Immature natural killer cell (primary cell): Measurements from ENCODE around the gene NPHS1. TPM values are rescaled to one million over a fixed set of nuclear protein-coding genes. Genes with fewer than 3 reads are reported as not detected.
"Not testable (repeated sequence)": the region's sequence is repeated elsewhere in the genome, so short reads cannot be mapped to it uniquely, and the experiment has no call there.

Source experiments
- DNase-seq, 3 donors: peaks; one replicate each; pipeline ENCODE4 v3.0.0; 2022; ENCODE audit warnings: mixed read lengths in 1 of 3
- H3K27ac Mint-ChIP-seq, 6 donors: one replicate each; pipeline ENCODE4 v1.8.0; 2020; ENCODE audit warnings: mixed read lengths in 6 of 6, mild to moderate bottlenecking in 5 of 6, inconsistent platforms in 4 of 6, moderate library complexity in 3 of 6
- H3K27me3 Mint-ChIP-seq, 3 donors: one replicate each; pipeline ENCODE4 v1.8.0; 2020 to 2021; ENCODE audit warnings: low read depth in 3 of 3, mild to moderate bottlenecking in 3 of 3, mixed read lengths in 3 of 3, moderate library complexity in 3 of 3, inconsistent platforms in 1 of 3
- H3K36me3 Mint-ChIP-seq, 3 donors: one replicate each; pipeline ENCODE4 v1.8.0; 2020; ENCODE audit warnings: mixed read lengths in 3 of 3, inconsistent platforms in 2 of 3, mild to moderate bottlenecking in 2 of 3
- H3K4me1 Mint-ChIP-seq, 2 donors: one replicate each; pipeline ENCODE4 v1.8.0; 2020; ENCODE audit warnings: inconsistent platforms in 2 of 2, mild to moderate bottlenecking in 2 of 2, mixed read lengths in 2 of 2, moderate library complexity in 1 of 2
- H3K4me3 Mint-ChIP-seq, 5 donors: one replicate each; pipeline ENCODE4 v1.8.0; 2020; ENCODE audit warnings: mild to moderate bottlenecking in 5 of 5, mixed read lengths in 5 of 5, inconsistent platforms in 3 of 5, moderate library complexity in 3 of 5
- H3K9me3 Mint-ChIP-seq, 6 donors: one replicate each; pipeline ENCODE4 v1.8.0; 2020; ENCODE audit warnings: mild to moderate bottlenecking in 6 of 6, mixed read lengths in 6 of 6, inconsistent platforms in 4 of 6, moderate library complexity in 3 of 6
- polyA plus RNA-seq, 3 donors: library from polyadenylated mRNA; unstranded; fragments of 300-500 nt; fragmentation: Illumina TruSeq; gene quantifications; one replicate each; pipeline ENCODE4 v1.2.3, GENCODE V29; 2021

NPHS1 gene
- polyA plus RNA-seq = not detected

GRCh38 chr19:35852029-35852780, at the start of gene NPHS1:
TSS of gene NPHS1 (minus strand) at chr19:35852504. CDS start at chr19:35851837, 667 bp downstream.
- H3K9me3 Mint-ChIP-seq = peaks cover 0 to 1% (median 0%) of the 10 kb centered on the region in 6 donors
- no peak within 1 kb of the TSS for H3K4me3 Mint-ChIP-seq
- H3K27me3 Mint-ChIP-seq = peaks cover 12 to 27% (median 15%) of the 10 kb centered on the region in 3 donors

GRCh38 chr19:35901055-35901644, 48.8 kb upstream of the NPHS1 start:
- peaks cover 61 to 63% of the 10 kb centered on the region in 2 donors for H3K4me1 Mint-ChIP-seq
- peaks cover 14 to 36% (median 23%) of the 10 kb centered on the region in 3 donors for H3K27me3 Mint-ChIP-seq
- no peak for DNase-seq
- no peaks in the 10 kb centered on the region for H3K9me3 Mint-ChIP-seq
- H3K27ac Mint-ChIP-seq = peak overlapping the region; percentile 97 to 99 (median 98)
- peaks cover 9 to 19% (median 10%) of the 10 kb centered on the region in 3 donors for H3K36me3 Mint-ChIP-seq
- H3K4me3 Mint-ChIP-seq = peak overlapping the region; percentile 89 to 99 (median 96)

More at GRCh38 chr19:35852029-35852780, at the start of gene NPHS1:
- Mint-ChIP-seq H3K27ac (peak within 1 kb of the TSS in 1 of 6 donors; percentile 40), H3K36me3 (no peaks in the 10 kb centered on the region), H3K4me1 (peaks cover 4 to 5% of the 10 kb centered on the region in 2 donors)
- DNase-seq = no peak

GRCh38 chr19:35899547-35900214, 47.4 kb upstream of the NPHS1 start:
- H3K4me1 Mint-ChIP-seq = peaks cover 53 to 58% of the 10 kb centered on the region in 2 donors
- H3K9me3 Mint-ChIP-seq = no peaks in the 10 kb centered on the region
- peak overlapping the region; percentile 89 to 98 (median 95) for H3K4me3 Mint-ChIP-seq
- H3K36me3 Mint-ChIP-seq = peaks cover 6 to 21% (median 8%) of the 10 kb centered on the region in 3 donors
- H3K27ac Mint-ChIP-seq = peak overlapping the region; percentile 95 to 99 (median 98)
- DNase-seq = peak; percentile 83 to 85 (median 85)
- H3K27me3 Mint-ChIP-seq = peaks cover 14 to 32% (median 25%) of the 10 kb centered on the region in 3 donors

GRCh38 chr19:35898499-35898809, 46.1 kb upstream of the NPHS1 start:
- Mint-ChIP-seq H3K27ac (peak overlapping the region; percentile 95 to 99 (median 98)), H3K9me3 (no peaks in the 10 kb centered on the region), H3K27me3 (peaks cover 11 to 26% (median 22%) of the 10 kb centered on the region in 3 donors), H3K4me3 (peak overlapping the region; percentile 89 to 96 (median 95)), H3K4me1 (peaks cover 41 to 46% of the 10 kb centered on the region in 2 donors), H3K36me3 (peaks cover 4 to 12% (median 6%) of the 10 kb centered on the region in 3 donors)
- no peak for DNase-seq

GRCh38 chr19:35897706-35898451, 45.6 kb upstream of the NPHS1 start:
- Mint-ChIP-seq H3K36me3 (peaks cover 4 to 12% (median 8%) of the 10 kb centered on the region in 3 donors), H3K27ac (peak overlapping the region; percentile 81 to 98 (median 93)), H3K27me3 (peaks cover 10 to 20% (median 18%) of the 10 kb centered on the region in 3 donors), H3K4me1 (peaks cover 40 to 43% of the 10 kb centered on the region in 2 donors), H3K4me3 (peak overlapping the region; percentile 89 to 96 (median 95)), H3K9me3 (no peaks in the 10 kb centered on the region)
- no peak for DNase-seq

GRCh38 chr19:35896643-35897040, 44.3 kb upstream of the NPHS1 start:
- no peaks in the 10 kb centered on the region for H3K9me3 Mint-ChIP-seq
- H3K27me3 Mint-ChIP-seq = peaks cover 7 to 16% (median 12%) of the 10 kb centered on the region in 3 donors
- H3K27ac Mint-ChIP-seq = peak overlapping the region in 3 of 6 donors; percentile 23 to 55 (median 39)
- no peak for DNase-seq
- peaks cover 33 to 36% of the 10 kb centered on the region in 2 donors for H3K4me1 Mint-ChIP-seq
- H3K4me3 Mint-ChIP-seq = no peak overlapping the region
- H3K36me3 Mint-ChIP-seq = peaks cover 8 to 17% (median 13%) of the 10 kb centered on the region in 3 donors

GRCh38 chr19:35895911-35896642, 43.8 kb upstream of the NPHS1 start:
- Mint-ChIP-seq H3K9me3 (no peaks in the 10 kb centered on the region), H3K4me3 (peak overlapping the region in 2 of 5 donors; percentile 22 to 25), H3K27me3 (peaks cover 7 to 16% (median 11%) of the 10 kb centered on the region in 3 donors), H3K27ac (peak overlapping the region in 3 of 6 donors; percentile 74 to 81 (median 77)), H3K36me3 (peaks cover 8 to 18% (median 13%) of the 10 kb centered on the region in 3 donors), H3K4me1 (peaks cover 28 to 30% of the 10 kb centered on the region in 2 donors)
- DNase-seq = no peak

- Mint-ChIP-seq H3K9me3 (no peaks in the 10 kb centered on the region), H3K36me3 (peaks cover 9 to 27% (median 23%) of the 10 kb centered on the region in 3 donors), H3K4me1 (peaks cover 23 to 26% of the 10 kb centered on the region in 2 donors), H3K27ac (peak overlapping the region in 1 of 6 donors; percentile 53), H3K4me3 (no peak overlapping the region), H3K27me3 (peaks cover 4 to 11% (median 4%) of the 10 kb centered on the region in 3 donors)
- DNase-seq = no peak
Measured at GRCh38 chr19:35894342-35894741, 42.0 kb upstream of the NPHS1 start.

- not testable (repeated sequence) for H3K4me3 Mint-ChIP-seq, H3K27me3 Mint-ChIP-seq, H3K27ac Mint-ChIP-seq, DNase-seq, H3K9me3 Mint-ChIP-seq
- Mint-ChIP-seq H3K36me3 (peaks cover 21 to 46% (median 33%) of the 10 kb centered on the region in 3 donors), H3K4me1 (peaks cover 10 to 13% of the 10 kb centered on the region in 2 donors)
Measured at GRCh38 chr19:35891819-35892218, 39.5 kb upstream of the NPHS1 start.

- Mint-ChIP-seq H3K4me1 (peaks cover 8 to 10% of the 10 kb centered on the region in 2 donors), H3K4me3 (no peak overlapping the region), H3K27ac (peak overlapping the region in 3 of 6 donors; percentile 46 to 83 (median 64)), H3K27me3 (peaks cover 0 to 4% (median 0%) of the 10 kb centered on the region in 3 donors), H3K36me3 (peaks cover 17 to 41% (median 31%) of the 10 kb centered on the region in 3 donors), H3K9me3 (no peaks in the 10 kb centered on the region)
- DNase-seq = no peak
Measured at GRCh38 chr19:35890113-35890650, 37.9 kb upstream of the NPHS1 start.

GRCh38 chr19:35889370-35890112, 37.2 kb upstream of the NPHS1 start:
- Mint-ChIP-seq H3K36me3 (peaks cover 17 to 38% (median 31%) of the 10 kb centered on the region in 3 donors), H3K9me3 (no peaks in the 10 kb centered on the region), H3K27ac (peak overlapping the region in 5 of 6 donors; percentile 8 to 82 (median 46)), H3K4me1 (peaks cover 8 to 10% of the 10 kb centered on the region in 2 donors), H3K27me3 (peaks cover 0 to 4% (median 0%) of the 10 kb centered on the region in 3 donors), H3K4me3 (no peak overlapping the region)
- DNase-seq = no peak

GRCh38 chr19:35888398-35888797, 36.1 kb upstream of the NPHS1 start:
- H3K9me3 Mint-ChIP-seq = no peaks in the 10 kb centered on the region
- H3K4me3 Mint-ChIP-seq = no peak overlapping the region
- H3K27ac Mint-ChIP-seq = peak overlapping the region in 2 of 6 donors; percentile 36 to 78
- H3K4me1 Mint-ChIP-seq = peaks cover 8 to 10% of the 10 kb centered on the region in 2 donors
- H3K27me3 Mint-ChIP-seq = peaks cover 0 to 4% (median 0%) of the 10 kb centered on the region in 3 donors
- no peak for DNase-seq
- H3K36me3 Mint-ChIP-seq = peaks cover 17 to 38% (median 31%) of the 10 kb centered on the region in 3 donors
